Activated naive CD4-positive, alpha-beta T cell treated with anti-CD3 and anti-CD28 coated beads, Interleukin-2, amount 50 U/mL, for 16 hours (primary cell): ENCODE results near the gene TPRA1.

Experiments
- DNase-seq: peaks from one replicate; pipeline ENCODE4 v3.0.0-alpha.2; 2020

The TPRA1 gene

GRCh38 chr3:127590593-127591465 lies at the start of gene TPRA1:
TPRA1 (minus strand) TSS chr3:127590733; CDS start chr3:127580146, 10,587 bp downstream.
- peak; percentile 84 for DNase-seq

- DNase-seq = no peak
These were observed 49.5 kb upstream of the TPRA1 start for GRCh38 chr3:127640042-127640355.

- no peak for DNase-seq
These were observed 48.9 kb upstream of the TPRA1 start for GRCh38 chr3:127639173-127640041.

- DNase-seq = no peak
These were observed 47.4 kb upstream of the TPRA1 start for GRCh38 chr3:127637971-127638370.

- DNase-seq = no peak
These were observed 47.0 kb upstream of the TPRA1 start for GRCh38 chr3:127637546-127637945.

- DNase-seq = no peak
These were observed 44.1 kb upstream of the TPRA1 start for GRCh38 chr3:127634653-127635052.

GRCh38 chr3:127632035-127632820 lies 41.7 kb upstream of the TPRA1 start:
- no peak for DNase-seq

- DNase-seq = no peak
These were observed 40.5 kb upstream of the TPRA1 start for GRCh38 chr3:127630811-127631714.

GRCh38 chr3:127629467-127630403 lies 39.2 kb upstream of the TPRA1 start:
- DNase-seq = peak; percentile 58

GRCh38 chr3:127628788-127629466 lies 38.4 kb upstream of the TPRA1 start, which contains the start of gene PODXL2:
PODXL2 (plus strand) TSS chr3:127629185; CDS start chr3:127629220, 35 bp downstream.
- peak; percentile 34 for DNase-seq

- DNase-seq = no peak
These were observed 37.9 kb upstream of the TPRA1 start for GRCh38 chr3:127628426-127628787.

- DNase-seq = no peak
These were observed 35.3 kb upstream of the TPRA1 start for GRCh38 chr3:127625821-127626220.

- DNase-seq = no peak
These were observed 33.5 kb upstream of the TPRA1 start for GRCh38 chr3:127624063-127624462.

- no peak for DNase-seq
These were observed 32.4 kb upstream of the TPRA1 start for GRCh38 chr3:127622772-127623576.

- no peak for DNase-seq
These were observed 31.5 kb upstream of the TPRA1 start for GRCh38 chr3:127622031-127622430.

- no peak for DNase-seq
These were observed 30.3 kb upstream of the TPRA1 start for GRCh38 chr3:127620637-127621375.

GRCh38 chr3:127618891-127619290 lies 28.4 kb upstream of the TPRA1 start:
- no peak for DNase-seq

- DNase-seq = no peak
These were observed 26.5 kb upstream of the TPRA1 start for GRCh38 chr3:127616836-127617605.
